Measurements from ENCODE around the gene ALK. TPM values are rescaled to one million over a fixed set of nuclear protein-coding genes. Genes with fewer than 3 reads are reported as not detected.

ALK gene
- total RNA-seq, 4 donors from 2014 or later, result 0.06 to 4.1 TPM; not detected in 2

DNA sequence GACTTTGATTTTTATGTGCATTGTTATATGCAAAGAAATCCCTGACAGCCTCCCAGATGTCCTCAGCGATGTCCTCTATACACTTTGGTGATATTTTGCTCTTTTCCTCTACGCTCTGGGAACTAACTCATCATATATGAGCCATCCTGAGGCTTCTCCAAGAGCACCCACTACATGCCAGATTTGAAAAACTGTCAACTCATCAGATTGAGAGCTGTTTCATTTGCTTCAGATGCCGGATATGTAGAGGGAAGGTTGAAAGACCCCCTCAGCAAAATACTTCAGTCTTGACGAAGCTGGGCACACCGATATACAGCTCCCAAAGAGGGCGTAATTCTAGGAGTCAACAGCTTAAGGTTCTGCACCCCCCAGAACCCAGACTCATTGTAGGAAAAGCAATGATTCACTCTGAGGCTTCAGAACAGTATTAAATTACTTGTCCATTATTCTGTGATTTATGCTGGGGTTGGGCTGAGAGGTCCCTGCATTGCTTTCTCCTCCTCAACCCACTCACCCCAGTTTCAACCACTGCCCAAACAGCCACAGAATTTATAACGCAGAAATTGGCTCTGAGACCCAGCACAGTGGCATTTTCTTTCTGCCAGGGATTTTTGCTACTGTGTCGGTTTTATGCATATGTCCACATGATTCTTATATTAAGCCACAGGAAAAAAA is 341.8 kb downstream of the ALK start:
- Histone ChIP-seq H3K4me1 (no peaks in the 10 kb centered on the region), H3K27me3 (no peaks in the 10 kb centered on the region), H3K36me3 (no peaks in the 10 kb centered on the region), H3K9me3 (no peaks in the 10 kb centered on the region), H3K27ac (no peak overlapping the region), H3K4me3 (no peak overlapping the region)
- TF ChIP-seq POLR2A (IDR thresholded peaks at IDR 0.05), result no peak
- TF ChIP-seq, protein P1, sequence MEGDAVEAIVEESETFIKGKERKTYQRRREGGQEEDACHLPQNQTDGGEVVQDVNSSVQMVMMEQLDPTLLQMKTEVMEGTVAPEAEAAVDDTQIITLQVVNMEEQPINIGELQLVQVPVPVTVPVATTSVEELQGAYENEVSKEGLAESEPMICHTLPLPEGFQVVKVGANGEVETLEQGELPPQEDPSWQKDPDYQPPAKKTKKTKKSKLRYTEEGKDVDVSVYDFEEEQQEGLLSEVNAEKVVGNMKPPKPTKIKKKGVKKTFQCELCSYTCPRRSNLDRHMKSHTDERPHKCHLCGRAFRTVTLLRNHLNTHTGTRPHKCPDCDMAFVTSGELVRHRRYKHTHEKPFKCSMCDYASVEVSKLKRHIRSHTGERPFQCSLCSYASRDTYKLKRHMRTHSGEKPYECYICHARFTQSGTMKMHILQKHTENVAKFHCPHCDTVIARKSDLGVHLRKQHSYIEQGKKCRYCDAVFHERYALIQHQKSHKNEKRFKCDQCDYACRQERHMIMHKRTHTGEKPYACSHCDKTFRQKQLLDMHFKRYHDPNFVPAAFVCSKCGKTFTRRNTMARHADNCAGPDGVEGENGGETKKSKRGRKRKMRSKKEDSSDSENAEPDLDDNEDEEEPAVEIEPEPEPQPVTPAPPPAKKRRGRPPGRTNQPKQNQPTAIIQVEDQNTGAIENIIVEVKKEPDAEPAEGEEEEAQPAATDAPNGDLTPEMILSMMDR (IDR thresholded peaks at IDR 0.05), result no peak
- intact Hi-C loops (cut with DNase I; ENCODE audit: low total_unique reads), result no loop called here
- DNase-seq, result no peak

DNA sequence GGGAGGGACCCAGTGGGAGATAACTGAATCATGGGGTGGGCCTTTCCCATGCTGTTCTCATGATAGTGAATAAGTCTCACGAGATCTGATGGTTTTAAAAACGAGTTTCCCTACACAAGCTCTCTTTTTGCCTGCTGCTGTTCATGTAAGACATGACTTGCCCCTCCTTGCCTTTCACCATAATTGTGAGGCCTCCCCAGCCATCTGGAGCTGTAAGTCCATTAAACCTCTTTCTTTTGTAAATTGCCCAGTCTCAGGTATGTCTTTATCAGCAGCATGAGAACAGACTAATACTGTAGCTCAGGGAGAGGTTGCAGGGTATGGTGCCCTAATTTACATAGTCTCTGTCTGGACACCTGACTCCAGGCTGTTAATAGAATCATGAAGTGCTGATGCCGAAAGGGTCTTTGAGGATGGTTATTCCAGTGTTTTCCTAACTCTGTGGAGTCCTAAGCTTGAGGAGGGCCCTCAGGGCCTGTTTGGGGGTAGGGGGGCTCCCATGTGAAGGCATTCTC is 343.2 kb downstream of the ALK start:
- no peaks in the 10 kb centered on the region for H3K9me3 ChIP-seq
- H3K36me3 ChIP-seq, result no peaks in the 10 kb centered on the region
- intact Hi-C loops (cut with DNase I; ENCODE audit: low total_unique reads), result no loop called here
- H3K27me3 ChIP-seq, result no peaks in the 10 kb centered on the region
- H3K4me3 ChIP-seq, result no peak overlapping the region
- TF ChIP-seq, protein P1 (IDR thresholded peaks at IDR 0.05), result no peak
- TF ChIP-seq POLR2A (IDR thresholded peaks at IDR 0.05), result no peak
- H3K4me1 ChIP-seq, result no peaks in the 10 kb centered on the region
- no peak for DNase-seq
- no peak overlapping the region for H3K27ac ChIP-seq

DNA sequence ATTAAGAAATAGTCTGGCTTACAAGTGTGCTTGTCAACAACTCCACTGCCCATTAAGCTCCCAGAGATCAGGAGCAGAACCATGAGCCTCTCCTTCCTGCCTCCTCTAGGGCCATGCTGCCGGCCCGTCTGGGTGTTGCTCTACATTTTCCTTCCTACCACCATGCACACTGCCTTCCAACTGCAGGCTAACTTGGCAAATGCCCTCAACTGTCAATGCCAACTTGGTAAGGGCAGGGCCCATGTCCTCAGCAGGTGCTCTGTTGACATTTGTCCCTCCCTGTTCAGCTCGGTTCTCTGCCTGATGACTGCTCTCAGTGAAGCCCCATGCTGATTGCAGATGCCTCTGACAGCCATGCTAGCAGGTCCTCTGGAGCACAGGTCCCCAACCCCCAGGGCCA is 345.2 kb downstream of the ALK start:
- Histone ChIP-seq H3K9me3 (no peaks in the 10 kb centered on the region), H3K27ac (no peak overlapping the region), H3K4me3 (no peak overlapping the region), H3K36me3 (no peaks in the 10 kb centered on the region), H3K27me3 (no peaks in the 10 kb centered on the region), H3K4me1 (no peaks in the 10 kb centered on the region)
- DNase-seq, result no peak
- intact Hi-C loops (cut with DNase I; ENCODE audit: low total_unique reads), result no loop called here
- no peak for TF ChIP-seq POLR2A (IDR thresholded peaks at IDR 0.05)
- TF ChIP-seq, protein P1 (IDR thresholded peaks at IDR 0.05), result no peak

DNA sequence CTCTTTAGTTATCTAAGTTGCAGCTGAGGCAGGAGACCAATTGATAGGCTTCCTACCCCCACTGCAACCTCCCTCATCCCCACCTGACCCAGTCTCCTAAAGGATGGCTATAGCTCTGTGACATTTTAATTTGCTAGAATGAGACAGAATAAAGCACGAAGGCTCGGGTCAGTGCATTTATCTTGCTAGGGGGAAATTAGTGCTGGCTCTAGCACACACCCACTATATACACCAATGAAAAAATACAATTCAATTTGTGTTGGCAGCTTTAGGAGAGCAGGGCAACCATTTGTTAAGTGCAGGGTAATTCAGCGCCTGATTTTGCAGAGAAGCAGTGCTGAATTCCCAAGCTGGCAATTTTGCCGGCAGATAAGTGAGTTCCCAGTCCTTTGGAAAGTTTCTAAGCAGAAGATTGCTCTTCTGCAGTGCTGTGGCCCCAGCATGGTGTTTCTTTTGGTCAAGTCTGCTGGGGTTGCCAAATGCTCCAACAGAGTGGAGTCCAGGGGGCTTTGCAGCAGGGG is 346.0 kb downstream of the ALK start:
- Histone ChIP-seq H3K36me3 (no peaks in the 10 kb centered on the region), H3K9me3 (no peaks in the 10 kb centered on the region), H3K27ac (no peak overlapping the region), H3K4me1 (no peaks in the 10 kb centered on the region), H3K4me3 (no peak overlapping the region), H3K27me3 (no peaks in the 10 kb centered on the region)
- DNase-seq, result no peak
- no peak for TF ChIP-seq POLR2A (IDR thresholded peaks at IDR 0.05)
- TF ChIP-seq, protein P1 (IDR thresholded peaks at IDR 0.05), result no peak
- intact Hi-C loops (cut with DNase I; ENCODE audit: low total_unique reads), result no loop called here

DNA sequence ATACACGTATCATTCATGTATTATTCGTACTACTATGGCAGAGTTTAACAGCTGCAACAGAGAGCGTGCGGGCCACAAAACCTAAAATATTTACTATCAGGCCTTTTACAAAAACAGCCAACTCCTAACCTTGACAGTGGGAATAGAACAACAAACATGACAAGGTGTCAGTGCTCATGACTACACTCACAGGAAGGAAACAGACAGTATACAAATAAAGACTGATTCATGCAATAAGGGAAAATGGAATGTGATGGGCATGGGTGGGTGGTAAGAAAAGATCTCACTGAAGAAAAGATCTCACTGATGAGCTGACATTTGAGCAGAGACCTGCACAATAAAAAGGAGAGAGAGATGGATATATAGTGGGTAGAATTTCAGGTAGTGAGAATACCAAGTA is 347.8 kb downstream of the ALK start:
- H3K9me3 ChIP-seq, result no peaks in the 10 kb centered on the region
- no peaks in the 10 kb centered on the region for H3K4me1 ChIP-seq
- H3K27ac ChIP-seq, result no peak overlapping the region
- H3K4me3 ChIP-seq, result no peak overlapping the region
- DNase-seq, result no peak
- intact Hi-C loops (cut with DNase I; ENCODE audit: low total_unique reads), result no loop called here
- H3K27me3 ChIP-seq, result no peaks in the 10 kb centered on the region
- TF ChIP-seq, protein P1 (IDR thresholded peaks at IDR 0.05), result no peak
- TF ChIP-seq POLR2A (IDR thresholded peaks at IDR 0.05), result no peak
- no peaks in the 10 kb centered on the region for H3K36me3 ChIP-seq
